ENCODE measurements around the gene PABPN1.

The PABPN1 gene

DNA sequence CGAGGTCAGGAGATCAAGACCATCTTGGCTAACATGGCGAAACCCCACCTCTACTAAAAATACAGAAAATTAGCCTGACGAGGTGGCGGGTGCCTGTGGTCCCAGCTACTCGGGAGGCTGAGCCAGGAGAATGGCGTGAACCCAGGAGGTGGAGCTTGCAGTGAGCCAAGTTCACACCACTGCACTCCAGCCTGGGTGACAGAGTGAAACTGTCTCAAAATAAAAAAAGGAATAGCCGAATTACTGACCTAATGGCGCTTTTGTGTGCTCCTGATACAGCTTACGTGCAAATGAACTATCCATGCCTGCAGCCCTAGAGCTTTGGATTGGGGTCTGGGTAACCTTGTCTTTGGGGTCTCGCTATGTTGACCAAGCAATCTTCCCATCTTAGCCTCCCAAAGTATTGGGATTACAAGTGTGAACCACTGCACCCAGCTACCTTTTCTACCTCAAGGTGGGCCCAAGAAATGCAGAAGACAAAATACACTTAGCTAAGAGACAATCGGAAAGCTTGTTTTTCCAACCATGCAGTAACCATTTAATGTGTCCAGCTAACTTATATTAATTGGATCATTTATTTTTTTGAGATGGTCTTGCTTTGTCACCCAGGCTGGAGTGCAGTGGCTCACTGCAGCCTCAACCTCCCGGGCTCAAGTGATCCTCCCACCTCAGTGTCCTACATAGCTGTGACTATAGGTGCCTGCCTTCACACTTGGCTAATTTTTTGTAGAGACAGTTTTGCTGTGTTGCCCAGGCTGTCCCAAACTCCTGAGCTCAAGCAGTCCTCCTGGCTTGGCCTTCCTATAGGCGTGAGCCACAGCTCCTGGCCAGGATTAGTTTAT, 5.5 kb downstream of the PABPN1 start:
- Histone ChIP-seq H3K27ac (ENCODE audit: low read depth, low read length) (no peak overlapping the region), H4K20me1 (ENCODE audit: control insufficient read depth, insufficient read depth, low read depth, low read length) (no peaks in the 10 kb centered on the region; the same call in 1 of the 2 replicates)

GRCh38 chr14:23327947-23328744, 6.9 kb downstream of the PABPN1 start:
- Histone ChIP-seq H3K79me2 (ENCODE audit: control insufficient read depth, low read length) (peaks cover 11% of the 10 kb centered on the region), H3K9me2 (replicated peaks; ENCODE audit: control insufficient read depth, low read length) (no peaks in the 10 kb centered on the region), H3K27ac (ENCODE audit: low read depth, low read length) (no peak overlapping the region), H3K36me3 (ENCODE audit: control insufficient read depth, low read length) (peaks cover 31% of the 10 kb centered on the region), H3K4me1 (ENCODE audit: control insufficient read depth, low read length) (peaks cover 4% of the 10 kb centered on the region), H4K20me1 (ENCODE audit: control insufficient read depth, insufficient read depth, low read depth, low read length) (no peaks in the 10 kb centered on the region; the same call in 1 of the 2 replicates), H3F3A (ENCODE audit: control insufficient read depth, insufficient read depth) (peaks cover 33% of the 10 kb centered on the region), H3K9me3 (ENCODE audit: control insufficient read depth, insufficient read depth, low read length) (no peaks in the 10 kb centered on the region), H3K4me2 (ENCODE audit: low read length) (no peak overlapping the region), H3K4me3 (ENCODE audit: low read length) (no peak overlapping the region), H3K27me3 (ENCODE audit: control insufficient read depth, low read length) (no peaks in the 10 kb centered on the region)
- no peak for TF ChIP-seq EZH2phosphoT487 (IDR thresholded peaks at IDR 0.05; ENCODE audit: borderline replicate concordance, low read length)
- TF ChIP-seq, protein P1, sequence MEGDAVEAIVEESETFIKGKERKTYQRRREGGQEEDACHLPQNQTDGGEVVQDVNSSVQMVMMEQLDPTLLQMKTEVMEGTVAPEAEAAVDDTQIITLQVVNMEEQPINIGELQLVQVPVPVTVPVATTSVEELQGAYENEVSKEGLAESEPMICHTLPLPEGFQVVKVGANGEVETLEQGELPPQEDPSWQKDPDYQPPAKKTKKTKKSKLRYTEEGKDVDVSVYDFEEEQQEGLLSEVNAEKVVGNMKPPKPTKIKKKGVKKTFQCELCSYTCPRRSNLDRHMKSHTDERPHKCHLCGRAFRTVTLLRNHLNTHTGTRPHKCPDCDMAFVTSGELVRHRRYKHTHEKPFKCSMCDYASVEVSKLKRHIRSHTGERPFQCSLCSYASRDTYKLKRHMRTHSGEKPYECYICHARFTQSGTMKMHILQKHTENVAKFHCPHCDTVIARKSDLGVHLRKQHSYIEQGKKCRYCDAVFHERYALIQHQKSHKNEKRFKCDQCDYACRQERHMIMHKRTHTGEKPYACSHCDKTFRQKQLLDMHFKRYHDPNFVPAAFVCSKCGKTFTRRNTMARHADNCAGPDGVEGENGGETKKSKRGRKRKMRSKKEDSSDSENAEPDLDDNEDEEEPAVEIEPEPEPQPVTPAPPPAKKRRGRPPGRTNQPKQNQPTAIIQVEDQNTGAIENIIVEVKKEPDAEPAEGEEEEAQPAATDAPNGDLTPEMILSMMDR (IDR thresholded peaks at IDR 0.05; ENCODE audit: low read depth, low read length, poor library complexity, severe bottlenecking): peak; percentile 92

More for the DNA sequence above, 5.5 kb downstream of the PABPN1 start:
- no peak overlapping the region for H3K4me2 ChIP-seq (ENCODE audit: low read length)
- H3K9me3 ChIP-seq (ENCODE audit: control insufficient read depth, insufficient read depth, low read length): no peaks in the 10 kb centered on the region
- peaks cover 44% of the 10 kb centered on the region for H3K36me3 ChIP-seq (ENCODE audit: control insufficient read depth, low read length)
- no peaks in the 10 kb centered on the region for H3K9me2 ChIP-seq (replicated peaks; ENCODE audit: control insufficient read depth, low read length)
- peaks cover 11% of the 10 kb centered on the region for H3K4me1 ChIP-seq (ENCODE audit: control insufficient read depth, low read length)
- H3F3A ChIP-seq (ENCODE audit: control insufficient read depth, insufficient read depth): peaks cover 34% of the 10 kb centered on the region
- H3K4me3 ChIP-seq (ENCODE audit: low read length): no peak overlapping the region
- peaks cover 26% of the 10 kb centered on the region for H3K79me2 ChIP-seq (ENCODE audit: control insufficient read depth, low read length)
- H3K27me3 ChIP-seq (ENCODE audit: control insufficient read depth, low read length): no peaks in the 10 kb centered on the region
- TF ChIP-seq EZH2phosphoT487 (IDR thresholded peaks at IDR 0.05; ENCODE audit: borderline replicate concordance, low read length): no peak
- TF ChIP-seq, protein P1 (IDR thresholded peaks at IDR 0.05; ENCODE audit: low read depth, low read length, poor library complexity, severe bottlenecking): no peak

DNA sequence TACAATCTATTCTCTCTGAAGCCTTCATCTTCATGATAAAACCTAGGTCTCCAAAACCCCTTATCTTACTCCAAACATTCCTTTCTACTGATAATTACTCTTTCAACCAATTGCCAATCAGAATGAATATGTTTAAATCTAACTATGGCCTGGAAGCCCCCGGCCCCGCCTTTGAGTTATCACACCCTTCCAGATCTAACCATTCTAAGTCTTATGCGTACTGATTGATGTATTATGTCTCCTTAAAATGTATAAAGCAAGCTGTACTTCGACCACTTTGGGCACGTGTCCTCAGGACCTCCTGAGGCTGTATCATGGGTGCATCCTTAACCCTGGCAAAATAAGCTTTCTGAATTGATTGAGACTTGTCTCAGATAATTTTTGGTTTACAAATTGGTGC, 14.4 kb downstream of the PABPN1 start:
- Histone ChIP-seq H3K4me1 (ENCODE audit: control insufficient read depth, low read length) (no peaks in the 10 kb centered on the region), H3F3A (ENCODE audit: control insufficient read depth, insufficient read depth) (no peaks in the 10 kb centered on the region), H3K27ac (ENCODE audit: low read depth, low read length) (no peak overlapping the region), H4K20me1 (ENCODE audit: control insufficient read depth, insufficient read depth, low read depth, low read length) (no peaks in the 10 kb centered on the region), H3K27me3 (ENCODE audit: control insufficient read depth, low read length) (no peaks in the 10 kb centered on the region), H3K4me3 (ENCODE audit: low read length) (no peak overlapping the region), H3K79me2 (ENCODE audit: control insufficient read depth, low read length) (no peaks in the 10 kb centered on the region), H3K9me2 (replicated peaks; ENCODE audit: control insufficient read depth, low read length) (no peaks in the 10 kb centered on the region), H3K36me3 (ENCODE audit: control insufficient read depth, low read length) (no peaks in the 10 kb centered on the region), H3K9me3 (ENCODE audit: control insufficient read depth, insufficient read depth, low read length) (no peaks in the 10 kb centered on the region), H3K4me2 (ENCODE audit: low read length) (no peak overlapping the region)
- no peak for TF ChIP-seq EZH2phosphoT487 (IDR thresholded peaks at IDR 0.05; ENCODE audit: borderline replicate concordance, low read length)
- TF ChIP-seq, protein P1 (IDR thresholded peaks at IDR 0.05; ENCODE audit: low read depth, low read length, poor library complexity, severe bottlenecking): no peak

All from DOHH2 (cell line).